Esophagus muscularis mucosa (tissue), 4 donors: ENCODE results near the gene KIF26B. TPM values are rescaled to one million over a fixed set of nuclear protein-coding genes. Genes with fewer than 3 reads are reported as not detected.

Source experiments
- DNase-seq: peaks from one replicate; pipeline ENCODE4 v3.0.0-alpha.2; 2017; ENCODE audit errors: extremely low spot score
- H3K27ac ChIP-seq, 4 donors: fragments of 200-600 bp; sonication (generic); replicated peaks in 1 of 4; 1 replicate in 3 of 4; 2 replicates in 1 of 4; pipeline ENCODE4 v1.5.1; 2016 to 2019; ENCODE audit warnings: mild to moderate bottlenecking in 1 of 4
- H3K27me3 ChIP-seq, 4 donors: fragments of 200-600 bp; sonication (generic); one replicate each; pipeline versions ENCODE4 v1.5.1 to v1.6.0; 2016 to 2019
- H3K36me3 ChIP-seq, 4 donors: fragments of 200-600 bp; sonication (generic); one replicate each; pipeline ENCODE4 v1.5.1; 2016 to 2019
- H3K4me1 ChIP-seq, 4 donors: fragments of 200-600 bp; sonication (generic); one replicate each; pipeline ENCODE4 v1.5.1; 2016 to 2019
- H3K4me3 ChIP-seq, 4 donors: fragments of 200-600 bp; sonication (generic); 1 replicate in 2 of 4; 2 replicates in 2 of 4; pipeline ENCODE4 v1.5.1; 2016 to 2019; ENCODE audit warnings: mild to moderate bottlenecking in 4 of 4, moderate library complexity in 1 of 4
- H3K9me3 ChIP-seq, 4 donors: fragments of 200-600 bp; sonication (generic); 1 replicate in 3 of 4; 2 replicates in 1 of 4; pipeline ENCODE4 v1.5.1; 2016 to 2019
- EP300 ChIP-seq: sonication (generic); formaldehyde crosslinking; IDR thresholded peaks from one replicate; pipeline ENCODE4 v1.6.1; 2017; ENCODE audit warnings: antibody characterized with exemption
- POLR2A ChIP-seq: fragments of 450-650 bp; IDR thresholded peaks from one replicate; pipeline ENCODE4 v1.6.1; 2017; ENCODE audit warnings: antibody characterized with exemption, moderate library complexity, mild to moderate bottlenecking, low read depth
- POLR2AphosphoS5 ChIP-seq, 2 donors: sonication (generic); formaldehyde crosslinking; IDR thresholded peaks; one replicate each; pipeline ENCODE4 v1.6.1; 2017; ENCODE audit warnings: antibody characterized with exemption in 2 of 2
- whole genome bisulfite sequencing: methylation state at CpG from one replicate; pipeline ENCODE4 v1.1.5; 2018; 5-methylcytosine and 5-hydroxymethylcytosine counted together
- intact Hi-C: fragments of 100-400 bp; cut with DNase I; formaldehyde crosslinking; loops from one replicate; pipeline ENCODE4 v1.15.1; 2023
- small RNA-seq, 3 donors: library from RNA; depleted of rRNA; stranded (forward); fragments of <200 nt; gene quantifications; one replicate each; pipeline ENCODE3, GENCODE V24; 2016
- total RNA-seq, 4 donors: library from RNA; depleted of rRNA; stranded (reverse); fragments of >200 nt; gene quantifications; one replicate each; pipeline versions ENCODE4 v1.1.0 to v1.2.1, GENCODE V29; 2016
- TF ChIP-seq, protein P1 (sequence below), 3 experiments: fragments of 200-600 bp in 2 of 3; fragments of 450-650 bp in 1 of 3; sonication (generic) in 2 of 3; IDR thresholded peaks; one replicate each; pipeline ENCODE4 v1.5.1; 2017 to 2019; ENCODE audit warnings: antibody characterized with exemption in 3 of 3, mild to moderate bottlenecking in 2 of 3, moderate library complexity in 1 of 3

Gene KIF26B
- total RNA-seq, 4 donors from 2014 or later, result 0.13 to 3.7 (median 1.3) TPM

GRCh38 chr1:245752561-245752960, 597.8 kb downstream of the KIF26B start:
- intact Hi-C loops, result no loop called here

GRCh38 chr1:245753807-245754206, 599.0 kb downstream of the KIF26B start:
- Histone ChIP-seq H3K27me3 (no peaks in the 10 kb centered on the region), H3K9me3 (peaks cover 0 to 8% (median 2%) of the 10 kb centered on the region in 4 donors), H3K27ac (no peak overlapping the region), H3K4me3 (no peak overlapping the region), H3K36me3 (peaks cover 0 to 9% (median 2%) of the 10 kb centered on the region in 4 donors), H3K4me1 (no peaks in the 10 kb centered on the region)
- intact Hi-C loops, result no loop called here
- TF ChIP-seq POLR2AphosphoS5 (IDR thresholded peaks at IDR 0.05) (no peak), EP300 (no peak), POLR2A (no peak)
- TF ChIP-seq, protein P1, sequence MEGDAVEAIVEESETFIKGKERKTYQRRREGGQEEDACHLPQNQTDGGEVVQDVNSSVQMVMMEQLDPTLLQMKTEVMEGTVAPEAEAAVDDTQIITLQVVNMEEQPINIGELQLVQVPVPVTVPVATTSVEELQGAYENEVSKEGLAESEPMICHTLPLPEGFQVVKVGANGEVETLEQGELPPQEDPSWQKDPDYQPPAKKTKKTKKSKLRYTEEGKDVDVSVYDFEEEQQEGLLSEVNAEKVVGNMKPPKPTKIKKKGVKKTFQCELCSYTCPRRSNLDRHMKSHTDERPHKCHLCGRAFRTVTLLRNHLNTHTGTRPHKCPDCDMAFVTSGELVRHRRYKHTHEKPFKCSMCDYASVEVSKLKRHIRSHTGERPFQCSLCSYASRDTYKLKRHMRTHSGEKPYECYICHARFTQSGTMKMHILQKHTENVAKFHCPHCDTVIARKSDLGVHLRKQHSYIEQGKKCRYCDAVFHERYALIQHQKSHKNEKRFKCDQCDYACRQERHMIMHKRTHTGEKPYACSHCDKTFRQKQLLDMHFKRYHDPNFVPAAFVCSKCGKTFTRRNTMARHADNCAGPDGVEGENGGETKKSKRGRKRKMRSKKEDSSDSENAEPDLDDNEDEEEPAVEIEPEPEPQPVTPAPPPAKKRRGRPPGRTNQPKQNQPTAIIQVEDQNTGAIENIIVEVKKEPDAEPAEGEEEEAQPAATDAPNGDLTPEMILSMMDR (IDR thresholded peaks at IDR 0.05), result no peak
- no peak for DNase-seq
- 98% methylated on average over 2 of the region's 2 CpGs for WGBS

More at GRCh38 chr1:245752561-245752960, 597.8 kb downstream of the KIF26B start:
- no peak overlapping the region for H3K27ac ChIP-seq
- 89% methylated on average over 3 of the region's 3 CpGs for WGBS
- DNase-seq, result peak; percentile 42
- H3K36me3 ChIP-seq, result peaks cover 0 to 20% (median 4%) of the 10 kb centered on the region in 4 donors
- H3K9me3 ChIP-seq, result peaks cover 0 to 12% (median 2%) of the 10 kb centered on the region in 4 donors
- no peaks in the 10 kb centered on the region for H3K4me1 ChIP-seq
- no peaks in the 10 kb centered on the region for H3K27me3 ChIP-seq
- no peak for TF ChIP-seq EP300
- H3K4me3 ChIP-seq, result no peak overlapping the region

DNA sequence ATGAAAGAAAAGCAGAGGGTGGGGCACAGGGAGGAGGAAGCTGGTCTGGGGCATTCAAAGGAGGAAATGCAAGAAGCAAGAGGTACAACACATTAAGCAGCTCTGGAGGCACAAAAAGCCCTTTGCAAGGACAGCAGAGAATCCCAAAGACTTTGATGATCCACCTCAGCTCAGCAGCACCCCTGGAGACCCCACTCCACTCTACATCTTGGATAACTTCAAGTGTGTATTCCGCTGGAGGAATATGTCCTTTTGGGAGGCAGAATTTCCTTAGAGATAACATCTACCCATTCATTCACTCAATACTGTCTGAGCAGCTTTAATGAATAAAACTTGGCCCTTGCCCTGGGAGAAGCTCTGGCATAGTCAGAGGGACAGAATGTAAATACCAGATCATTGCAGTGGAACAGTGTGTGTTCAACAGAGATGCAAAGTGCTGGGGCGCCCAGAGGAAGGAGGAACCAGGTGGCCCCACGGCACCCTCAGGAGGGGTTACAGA, 599.7 kb downstream of the KIF26B start:
- TF ChIP-seq POLR2AphosphoS5 (IDR thresholded peaks at IDR 0.05), result no peak
- TF ChIP-seq, protein P1 (IDR thresholded peaks at IDR 0.05), result no peak
- no peak for TF ChIP-seq POLR2A
- TF ChIP-seq EP300, result no peak
- intact Hi-C loops, result no loop called here
- no peak overlapping the region for H3K27ac ChIP-seq
- H3K4me1 ChIP-seq, result no peaks in the 10 kb centered on the region
- no peak for DNase-seq
- WGBS, result 90% methylated on average over 3 of the region's 3 CpGs
- no peak overlapping the region for H3K4me3 ChIP-seq
- no peaks in the 10 kb centered on the region for H3K27me3 ChIP-seq
- peaks cover 0 to 2% (median under 1%) of the 10 kb centered on the region in 4 donors for H3K36me3 ChIP-seq
- peaks cover 0 to 8% (median 2%) of the 10 kb centered on the region in 4 donors for H3K9me3 ChIP-seq

Small RNAs within 50 kb of the gene (small RNA-seq; reads per million reads assigned to genes)
- gene DNAJC19P8 (0 reads per million in 3 donors), gene RNU1-132P (0 reads per million in 3 donors)
